Naive thymus-derived CD4-positive, alpha-beta T cell (primary cell): ENCODE data around the gene EPHX1. TPM values are rescaled to one million over a fixed set of nuclear protein-coding genes. Genes with fewer than 3 reads are reported as not detected.

Experiments
- ATAC-seq: fragments of 150-1000 bp; cut with Tn5 transposase; 2 replicates; pipeline ENCODE4 v1.10.0; 2021; ENCODE audit warnings: mild to moderate bottlenecking, moderate library complexity
- CTCF ChIA-PET: fragments of 350-600 bp; sonication (Branson Sonifier 250); formaldehyde crosslinking; loops from one replicate; lab custom pipeline; 2021; ENCODE audit warnings: antibody characterized with exemption; lab: Charles Lee
- POLR2A ChIA-PET: fragments of 350-600 bp; sonication (Branson Sonifier 250); formaldehyde crosslinking; loops from one replicate; lab custom pipeline; 2021; ENCODE audit warnings: antibody characterized with exemption, inconsistent platforms; lab: Charles Lee
- DNase-seq, 9 donors: peaks; one replicate each; pipeline versions ENCODE4 v3.0.0 to v3.0.0-alpha.2; 2020 to 2022; ENCODE audit warnings: mixed read lengths in 1 of 9
- H3K27ac ChIP-seq: one replicate; pipeline ENCODE4 v1.7.0; 2013; ENCODE audit warnings: mild to moderate bottlenecking, low read depth, low read length, moderate library complexity
- H3K27me3 ChIP-seq, 2 donors: one replicate each; pipeline ENCODE4 v1.7.0; 2013; ENCODE audit warnings: low read length in 2 of 2, mild to moderate bottlenecking in 2 of 2, moderate library complexity in 2 of 2; ENCODE audit not compliant: control insufficient read depth in 2 of 2, insufficient read depth in 2 of 2
- H3K36me3 ChIP-seq, 3 experiments: 1 replicate in 2 of 3; 2 replicates in 1 of 3; pipeline ENCODE4 v1.7.0; 2013; ENCODE audit warnings: low read length in 3 of 3, mild to moderate bottlenecking in 3 of 3, moderate library complexity in 1 of 3; ENCODE audit not compliant: insufficient read depth in 3 of 3, control insufficient read depth in 2 of 3
- H3K4me1 ChIP-seq, 2 donors: one replicate each; pipeline ENCODE4 v1.7.0; 2013; ENCODE audit warnings: low read length in 2 of 2, mild to moderate bottlenecking in 2 of 2, moderate library complexity in 1 of 2; ENCODE audit not compliant: control insufficient read depth in 2 of 2, insufficient read depth in 2 of 2
- H3K4me3 ChIP-seq: 2 replicates; pipeline ENCODE4 v1.7.0; 2013; ENCODE audit warnings: mild to moderate bottlenecking, low read length
- H3K9me3 ChIP-seq, 3 experiments: 1 replicate in 2 of 3; 2 replicates in 1 of 3; pipeline ENCODE4 v1.7.0; 2013; ENCODE audit warnings: low read length in 3 of 3; ENCODE audit not compliant: control insufficient read depth in 2 of 3
- H3K27ac Mint-ChIP-seq, 9 donors: one replicate each; pipeline ENCODE4 v1.8.0; 2020 to 2022; ENCODE audit warnings: mixed read lengths in 9 of 9, mild to moderate bottlenecking in 8 of 9, moderate library complexity in 5 of 9, inconsistent platforms in 2 of 9
- H3K27me3 Mint-ChIP-seq, 5 donors: one replicate each; pipeline ENCODE4 v1.8.0; 2021 to 2022; ENCODE audit warnings: mixed read lengths in 5 of 5, mild to moderate bottlenecking in 1 of 5
- H3K36me3 Mint-ChIP-seq, 5 donors: one replicate each; pipeline ENCODE4 v1.8.0; 2020 to 2022; ENCODE audit warnings: mixed read lengths in 5 of 5, mild to moderate bottlenecking in 3 of 5, inconsistent platforms in 1 of 5
- H3K4me1 Mint-ChIP-seq, 7 donors: one replicate each; pipeline ENCODE4 v1.8.0; 2020 to 2022; ENCODE audit warnings: mixed read lengths in 7 of 7, mild to moderate bottlenecking in 3 of 7, inconsistent platforms in 1 of 7
- H3K4me3 Mint-ChIP-seq, 10 donors: one replicate each; pipeline ENCODE4 v1.8.0; 2020 to 2022; ENCODE audit warnings: mild to moderate bottlenecking in 10 of 10, mixed read lengths in 10 of 10, moderate library complexity in 6 of 10, inconsistent platforms in 2 of 10
- H3K9me3 Mint-ChIP-seq, 11 donors: one replicate each; pipeline ENCODE4 v1.8.0; 2020 to 2022; ENCODE audit warnings: mixed read lengths in 11 of 11, mild to moderate bottlenecking in 4 of 11, inconsistent platforms in 1 of 11, moderate library complexity in 1 of 11
- intact Hi-C, 2 donors: fragments of 100-400 bp; cut with micrococcal nuclease; formaldehyde crosslinking; loops; one replicate each; pipeline ENCODE4 v1.15.1; 2023
- polyA plus RNA-seq, 2 donors: library from polyadenylated mRNA; unstranded; fragments of 300-500 nt; fragmentation: Illumina TruSeq; gene quantifications; one replicate each; pipeline ENCODE4 v1.2.3, GENCODE V29; 2021
- total RNA-seq, 6 experiments: library from RNA in 5 of 6; stranded (reverse) in 5 of 6; gene quantifications; 1 replicate in 5 of 6; 2 replicates in 1 of 6; pipeline ENCODE4 v1.2.3 and lab custom pipeline; 2021 to 2026

EPHX1 gene
- total and polyA plus RNA-seq, 7 experiments from 2014 or later, result 0.66 to 3.2 (median 2.0) TPM

- ChIA-PET CTCF (no interaction called here), POLR2A (interaction anchor here (0.6 to 8.4 kb wide), 7 partner anchors 9 to 354 kb away, joined by 3 to 60 read pairs (median 3); partner anchors contain the start of genes SRP9 and TMEM63A)
- DNase-seq (no peak), ATAC-seq (peak; percentile 46)
- Histone ChIP-seq H3K36me3 (peaks cover under 1 to 18% (median under 1%) of the 10 kb centered on the region in 3 experiments), H3K4me1 (peaks cover under 1 to 27% of the 10 kb centered on the region in 2 donors), H3K27ac (peak overlapping the region; percentile 58), H3K4me3 (no peak overlapping the region), H3K9me3 (no peaks in the 10 kb centered on the region), H3K27me3 (no peaks in the 10 kb centered on the region)
- Mint-ChIP-seq H3K4me3 (peak overlapping the region in 2 of 10 donors; percentile 7 to 18), H3K36me3 (peaks cover 0 to 3% (median 2%) of the 10 kb centered on the region in 5 donors), H3K27me3 (no peaks in the 10 kb centered on the region), H3K27ac (peak overlapping the region; percentile 23 to 92 (median 66)), H3K9me3 (peaks cover 0 to 2% (median 0%) of the 10 kb centered on the region in 11 donors), H3K4me1 (peaks cover 3 to 39% (median 29%) of the 10 kb centered on the region in 7 donors)
- intact Hi-C loops, result no loop called here
Measured at GRCh38 chr1:225842074-225842473, 32.1 kb downstream of the EPHX1 start.

GRCh38 chr1:225842788-225843425 lies 33.0 kb downstream of the EPHX1 start:
- H3K27me3 Mint-ChIP-seq, result no peaks in the 10 kb centered on the region
- H3K9me3 Mint-ChIP-seq, result peaks cover 0 to 2% (median 0%) of the 10 kb centered on the region in 11 donors
- peaks cover 0 to 4% (median 3%) of the 10 kb centered on the region in 5 donors for H3K36me3 Mint-ChIP-seq
- Histone ChIP-seq H3K36me3 (peaks cover 3 to 27% (median 9%) of the 10 kb centered on the region in 3 experiments), H3K4me1 (peaks cover 9 to 33% of the 10 kb centered on the region in 2 donors), H3K9me3 (no peaks in the 10 kb centered on the region), H3K27ac (peak overlapping the region; percentile 30), H3K27me3 (no peaks in the 10 kb centered on the region), H3K4me3 (no peak overlapping the region)
- intact Hi-C loops, result no loop called here
- no peak for ATAC-seq
- H3K27ac Mint-ChIP-seq, result peak overlapping the region in 8 of 9 donors; percentile 44 to 92 (median 68)
- ChIA-PET POLR2A (interaction anchor here (0.9 to 8.4 kb wide), 6 partner anchors 10 to 95 kb away, joined by 3 to 60 read pairs (median 4); partner anchors contain the start of genes SRP9 and TMEM63A), CTCF (no interaction called here)
- peak overlapping the region in 1 of 10 donors; percentile 4 for H3K4me3 Mint-ChIP-seq
- no peak for DNase-seq
- peaks cover 3 to 44% (median 31%) of the 10 kb centered on the region in 7 donors for H3K4me1 Mint-ChIP-seq

GRCh38 chr1:225843426-225843795 lies 33.5 kb downstream of the EPHX1 start:
- no peak for DNase-seq
- CTCF ChIA-PET, result interaction anchor here (0.6 kb wide), 1 partner anchor 69 kb away, joined by 7 read pairs; no protein-coding TSS in a partner anchor
- Histone ChIP-seq H3K27ac (peak overlapping the region; percentile 31), H3K36me3 (peaks cover 3 to 32% (median 10%) of the 10 kb centered on the region in 3 experiments), H3K4me1 (peaks cover 14 to 38% of the 10 kb centered on the region in 2 donors), H3K4me3 (no peak overlapping the region), H3K9me3 (no peaks in the 10 kb centered on the region), H3K27me3 (no peaks in the 10 kb centered on the region)
- Mint-ChIP-seq H3K4me1 (peaks cover 8 to 45% (median 36%) of the 10 kb centered on the region in 7 donors), H3K9me3 (peaks cover 0 to 2% (median 0%) of the 10 kb centered on the region in 11 donors), H3K27me3 (no peaks in the 10 kb centered on the region), H3K4me3 (no peak overlapping the region), H3K27ac (peak overlapping the region in 8 of 9 donors; percentile 33 to 92 (median 64)), H3K36me3 (peaks cover 0 to 8% (median 4%) of the 10 kb centered on the region in 5 donors)
- POLR2A ChIA-PET, result interaction anchor here (1.0 to 8.4 kb wide), 5 partner anchors 8 to 59 kb away, joined by 3 to 60 read pairs (median 5); partner anchors contain the start of gene TMEM63A
- intact Hi-C loops, result no loop called here
- no peak for ATAC-seq

- H3K36me3 Mint-ChIP-seq, result peaks cover 0 to 15% (median 4%) of the 10 kb centered on the region in 5 donors
- ATAC-seq (no peak), DNase-seq (no peak)
- CTCF ChIA-PET, result interaction anchor here (0.6 kb wide), 1 partner anchor 70 kb away, joined by 7 read pairs; no protein-coding TSS in a partner anchor
- Histone ChIP-seq H3K9me3 (no peaks in the 10 kb centered on the region), H3K4me1 (peaks cover 25 to 41% of the 10 kb centered on the region in 2 donors), H3K27me3 (no peaks in the 10 kb centered on the region), H3K4me3 (no peak overlapping the region), H3K27ac (no peak overlapping the region), H3K36me3 (peaks cover 6 to 42% (median 12%) of the 10 kb centered on the region in 3 experiments)
- no peak overlapping the region for H3K4me3 Mint-ChIP-seq
- no peaks in the 10 kb centered on the region for H3K27me3 Mint-ChIP-seq
- peaks cover 15 to 50% (median 44%) of the 10 kb centered on the region in 7 donors for H3K4me1 Mint-ChIP-seq
- POLR2A ChIA-PET, result interaction anchor here (1.0 to 8.4 kb wide), 5 partner anchors 9 to 80 kb away, joined by 3 to 60 read pairs (median 5); partner anchors contain the start of genes PYCR2 and TMEM63A
- H3K27ac Mint-ChIP-seq, result peak overlapping the region in 7 of 9 donors; percentile 6 to 71 (median 51)
- intact Hi-C loops, result loop anchor here (2.0 to 5.0 kb wide), 4 partner anchors 67 to 370 kb away; partner anchors contain the start of gene SRP9 (in 2 of the 2)
- peaks cover 0 to 2% (median 0%) of the 10 kb centered on the region in 11 donors for H3K9me3 Mint-ChIP-seq
Measured at GRCh38 chr1:225844236-225845061, 34.5 kb downstream of the EPHX1 start.

GRCh38 chr1:225845097-225845496 lies 35.2 kb downstream of the EPHX1 start:
- peak overlapping the region in 3 of 9 donors; percentile 28 to 71 (median 51) for H3K27ac Mint-ChIP-seq

More at GRCh38 chr1:225845097-225845496, 35.2 kb downstream of the EPHX1 start:
- peaks cover 31 to 42% of the 10 kb centered on the region in 2 donors for H3K4me1 ChIP-seq
- H3K9me3 Mint-ChIP-seq, result peaks cover 0 to 2% (median 0%) of the 10 kb centered on the region in 11 donors
- DNase-seq (no peak), ATAC-seq (no peak)
- CTCF ChIA-PET, result interaction anchor here (0.6 kb wide), 1 partner anchor 526 kb away, joined by 3 read pairs; no protein-coding TSS in a partner anchor
- no peak overlapping the region for H3K4me3 Mint-ChIP-seq
- intact Hi-C loops, result loop anchor here (2.0 to 5.0 kb wide), 4 partner anchors 68 to 370 kb away; partner anchors contain the start of gene SRP9 (in 2 of the 2)
- POLR2A ChIA-PET, result interaction anchor here (1.2 to 8.4 kb wide), 4 partner anchors 35 to 79 kb away, joined by 4 to 60 read pairs (median 7); partner anchors contain the start of genes PYCR2 and TMEM63A
- H3K27ac ChIP-seq, result no peak overlapping the region
- H3K4me3 ChIP-seq, result no peak overlapping the region
- H3K36me3 ChIP-seq, result peaks cover 9 to 49% (median 17%) of the 10 kb centered on the region in 3 experiments
- H3K27me3 ChIP-seq, result no peaks in the 10 kb centered on the region
- H3K9me3 ChIP-seq, result no peaks in the 10 kb centered on the region
- peaks cover 19 to 50% (median 44%) of the 10 kb centered on the region in 7 donors for H3K4me1 Mint-ChIP-seq
- no peaks in the 10 kb centered on the region for H3K27me3 Mint-ChIP-seq
- H3K36me3 Mint-ChIP-seq, result peaks cover 0 to 20% (median 7%) of the 10 kb centered on the region in 5 donors
